Uterus (tissue), 2 donors: ENCODE data around the gene DGKD.

Experiments used
- POLR2A ChIP-seq, 2 donors: fragments of 450-650 bp; IDR thresholded peaks; one replicate each; pipeline ENCODE4 v1.6.1; 2016; ENCODE audit warnings: antibody characterized with exemption in 2 of 2, mild to moderate bottlenecking in 1 of 2, moderate library complexity in 1 of 2
- TF ChIP-seq, protein P1 (sequence below), 4 experiments: fragments of 200-600 bp in 2 of 4; fragments of 450-650 bp in 2 of 4; sonication (generic) in 2 of 4; IDR thresholded peaks; one replicate each; pipeline ENCODE4 v1.5.1; 2016 to 2019; ENCODE audit warnings: antibody characterized with exemption in 4 of 4, mild to moderate bottlenecking in 2 of 4, moderate library complexity in 1 of 4

DNA sequence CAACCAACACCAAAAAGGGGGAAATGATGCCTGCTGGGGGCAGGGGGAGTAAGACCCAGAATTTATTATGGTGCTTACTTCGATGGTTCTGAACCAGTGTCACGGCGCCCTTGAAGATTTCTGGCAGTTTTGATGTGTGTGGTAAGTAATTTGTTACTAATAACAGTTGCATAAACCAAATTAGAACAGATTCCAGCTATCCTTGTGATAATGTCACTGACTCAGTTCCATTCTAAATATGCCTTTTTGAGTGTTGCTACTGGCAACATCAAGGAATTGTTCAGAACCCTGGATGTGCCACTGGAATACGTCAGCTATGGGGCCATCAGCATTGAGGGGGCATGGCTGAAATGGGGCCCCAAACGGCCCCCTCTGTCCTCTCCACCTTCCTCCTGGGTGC lies 35.0 kb upstream of the DGKD start:
- TF ChIP-seq, protein P1, sequence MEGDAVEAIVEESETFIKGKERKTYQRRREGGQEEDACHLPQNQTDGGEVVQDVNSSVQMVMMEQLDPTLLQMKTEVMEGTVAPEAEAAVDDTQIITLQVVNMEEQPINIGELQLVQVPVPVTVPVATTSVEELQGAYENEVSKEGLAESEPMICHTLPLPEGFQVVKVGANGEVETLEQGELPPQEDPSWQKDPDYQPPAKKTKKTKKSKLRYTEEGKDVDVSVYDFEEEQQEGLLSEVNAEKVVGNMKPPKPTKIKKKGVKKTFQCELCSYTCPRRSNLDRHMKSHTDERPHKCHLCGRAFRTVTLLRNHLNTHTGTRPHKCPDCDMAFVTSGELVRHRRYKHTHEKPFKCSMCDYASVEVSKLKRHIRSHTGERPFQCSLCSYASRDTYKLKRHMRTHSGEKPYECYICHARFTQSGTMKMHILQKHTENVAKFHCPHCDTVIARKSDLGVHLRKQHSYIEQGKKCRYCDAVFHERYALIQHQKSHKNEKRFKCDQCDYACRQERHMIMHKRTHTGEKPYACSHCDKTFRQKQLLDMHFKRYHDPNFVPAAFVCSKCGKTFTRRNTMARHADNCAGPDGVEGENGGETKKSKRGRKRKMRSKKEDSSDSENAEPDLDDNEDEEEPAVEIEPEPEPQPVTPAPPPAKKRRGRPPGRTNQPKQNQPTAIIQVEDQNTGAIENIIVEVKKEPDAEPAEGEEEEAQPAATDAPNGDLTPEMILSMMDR (IDR thresholded peaks at IDR 0.05): no peak
- no peak for TF ChIP-seq POLR2A (IDR thresholded peaks at IDR 0.05)
